HEK293T (cell line): ENCODE results near the gene GINS1.

Experiments
- CTCF ChIA-PET: fragments of 350-600 bp; formaldehyde crosslinking; extraction: SDS; loops from one replicate; lab custom pipeline; 2021; ENCODE audit warnings: antibody characterized with exemption, inconsistent platforms; lab: Yijun Ruan, JAX
- POLR2A ChIA-PET: fragments of 350-600 bp; formaldehyde crosslinking; extraction: SDS; loops from one replicate; lab custom pipeline; 2020; ENCODE audit warnings: antibody characterized with exemption, inconsistent platforms; lab: Yijun Ruan, JAX
- DNase-seq: peaks from one replicate; pipeline ENCODE4 v3.0.0; 2012; ENCODE audit warnings: mixed read lengths; ENCODE audit errors: extremely low spot score
- ARNT ChIP-seq: fragments of 450-650 bp; IDR thresholded peaks from 2 replicates; pipeline ENCODE4 v1.6.1; 2017; ENCODE audit warnings: mild to moderate bottlenecking
- BHLHE40 ChIP-seq: fragments of 450-650 bp; IDR thresholded peaks from 2 replicates; pipeline ENCODE4 v1.6.1; 2016; ENCODE audit warnings: mild to moderate bottlenecking, moderate library complexity, borderline replicate concordance
- CTBP1 ChIP-seq: fragments of 450-650 bp; IDR thresholded peaks from 2 replicates; pipeline ENCODE4 v1.6.1; 2016; ENCODE audit warnings: borderline replicate concordance
- ELF4 ChIP-seq: fragments of 450-650 bp; IDR thresholded peaks from 2 replicates; pipeline ENCODE4 v1.6.1; 2017; ENCODE audit warnings: antibody characterized with exemption
- FOXA1 ChIP-seq: fragments of 450-650 bp; IDR thresholded peaks from 2 replicates; pipeline ENCODE4 v1.6.1; 2016; ENCODE audit warnings: mild to moderate bottlenecking
- FOXK2 ChIP-seq: fragments of 450-650 bp; IDR thresholded peaks from 2 replicates; pipeline ENCODE4 v1.6.1; 2016; ENCODE audit warnings: mild to moderate bottlenecking
- FOXM1 ChIP-seq: fragments of 450-650 bp; IDR thresholded peaks from 2 replicates; pipeline ENCODE4 v1.6.1; 2017; ENCODE audit warnings: mild to moderate bottlenecking, borderline replicate concordance
- HDGF ChIP-seq: fragments of 450-650 bp; IDR thresholded peaks from 2 replicates; pipeline ENCODE4 v1.6.1; 2017; ENCODE audit warnings: antibody characterized with exemption, borderline replicate concordance
- L3MBTL2 ChIP-seq: fragments of 450-650 bp; conservative IDR thresholded peaks from 2 replicates; pipeline ENCODE4 v1.6.1; 2016; ENCODE audit warnings: mild to moderate bottlenecking
- LEF1 ChIP-seq: fragments of 450-650 bp; IDR thresholded peaks from 2 replicates; pipeline ENCODE4 v1.6.1; 2017; ENCODE audit warnings: mild to moderate bottlenecking, borderline replicate concordance
- NFRKB ChIP-seq: fragments of 450-650 bp; IDR thresholded peaks from 2 replicates; pipeline ENCODE4 v1.6.1; 2016; ENCODE audit warnings: mild to moderate bottlenecking, moderate library complexity
- SP1 ChIP-seq: fragments of 450-650 bp; IDR thresholded peaks from 2 replicates; pipeline ENCODE4 v1.6.1; 2017
- SUZ12 ChIP-seq: fragments of 450-650 bp; IDR thresholded peaks from 2 replicates; pipeline ENCODE4 v1.6.1; 2016; ENCODE audit warnings: mild to moderate bottlenecking
- TARDBP ChIP-seq: fragments of 450-650 bp; IDR thresholded peaks from 2 replicates; pipeline ENCODE4 v1.6.1; 2016
- ZNF384 ChIP-seq: fragments of 450-650 bp; IDR thresholded peaks from 2 replicates; pipeline ENCODE4 v1.6.1; 2016
- TF ChIP-seq, protein P1 (sequence below): fragments of 450-650 bp; IDR thresholded peaks from 2 replicates; pipeline ENCODE4 v1.6.1; 2016

Gene GINS1

DNA sequence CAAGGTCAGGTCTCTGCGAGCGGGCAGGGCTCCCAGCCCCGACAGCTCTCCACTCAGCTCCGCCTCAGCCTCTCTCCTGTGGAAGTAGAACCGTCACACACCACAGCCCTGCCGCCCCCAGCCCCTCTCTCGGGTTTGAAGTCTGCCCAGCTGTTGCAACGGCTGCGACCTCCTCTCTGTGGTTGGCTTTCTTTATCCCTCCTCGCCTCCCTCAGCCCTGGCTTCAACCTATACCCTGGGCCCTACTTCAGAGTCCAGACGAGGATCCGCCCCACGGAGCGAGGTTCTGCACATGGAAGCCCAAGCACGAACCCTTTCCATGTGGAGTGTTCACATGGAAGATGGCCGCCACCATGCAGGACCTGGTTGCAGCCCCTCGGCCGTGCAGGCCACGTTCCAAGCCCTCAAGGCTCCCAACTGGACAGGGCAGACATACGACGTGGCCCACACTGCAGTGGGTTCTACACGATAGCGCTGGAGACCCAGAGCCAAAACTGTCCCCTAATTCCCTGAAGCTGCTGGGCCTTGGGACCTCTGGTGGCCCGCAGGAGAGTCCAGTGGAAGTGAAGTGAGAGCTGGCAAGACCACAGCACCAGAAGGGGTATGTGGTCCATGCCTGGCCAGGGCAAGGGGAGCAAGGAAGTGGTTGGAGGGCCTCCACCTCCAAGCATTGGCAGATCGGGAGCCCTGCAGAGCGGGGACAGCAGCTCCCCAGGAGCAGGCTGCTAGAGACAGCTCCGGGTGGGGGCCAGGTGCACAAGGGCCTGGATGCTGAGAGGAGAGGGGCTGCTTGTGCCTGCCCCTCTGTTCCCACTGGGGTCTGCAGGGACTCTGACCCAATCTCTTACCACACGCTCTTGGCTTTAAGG is 69.8 kb downstream of the GINS1 start:
- POLR2A ChIA-PET = no interaction called here
- no peak for TF ChIP-seq BHLHE40
- no peak for TF ChIP-seq HDGF
- TF ChIP-seq, protein P1, sequence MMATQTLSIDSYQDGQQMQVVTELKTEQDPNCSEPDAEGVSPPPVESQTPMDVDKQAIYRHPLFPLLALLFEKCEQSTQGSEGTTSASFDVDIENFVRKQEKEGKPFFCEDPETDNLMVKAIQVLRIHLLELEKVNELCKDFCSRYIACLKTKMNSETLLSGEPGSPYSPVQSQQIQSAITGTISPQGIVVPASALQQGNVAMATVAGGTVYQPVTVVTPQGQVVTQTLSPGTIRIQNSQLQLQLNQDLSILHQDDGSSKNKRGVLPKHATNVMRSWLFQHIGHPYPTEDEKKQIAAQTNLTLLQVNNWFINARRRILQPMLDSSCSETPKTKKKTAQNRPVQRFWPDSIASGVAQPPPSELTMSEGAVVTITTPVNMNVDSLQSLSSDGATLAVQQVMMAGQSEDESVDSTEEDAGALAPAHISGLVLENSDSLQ = no peak
- TF ChIP-seq LEF1 = no peak
- no peak for TF ChIP-seq L3MBTL2
- no peak for TF ChIP-seq CTBP1
- TF ChIP-seq SUZ12 = no peak
- no peak for TF ChIP-seq FOXK2
- TF ChIP-seq TARDBP = no peak
- CTCF ChIA-PET = no interaction called here
- DNase-seq = no peak

- DNase-seq = no peak
- no peak for TF ChIP-seq LEF1
- no peak for TF ChIP-seq SP1
- TF ChIP-seq BHLHE40 = no peak
- no peak for TF ChIP-seq FOXM1
- TF ChIP-seq SUZ12 = no peak
- ChIA-PET CTCF (no interaction called here), POLR2A (no interaction called here)
These were observed 71.6 kb downstream of the GINS1 start for GRCh38 chr20:25478889-25479568.

DNA sequence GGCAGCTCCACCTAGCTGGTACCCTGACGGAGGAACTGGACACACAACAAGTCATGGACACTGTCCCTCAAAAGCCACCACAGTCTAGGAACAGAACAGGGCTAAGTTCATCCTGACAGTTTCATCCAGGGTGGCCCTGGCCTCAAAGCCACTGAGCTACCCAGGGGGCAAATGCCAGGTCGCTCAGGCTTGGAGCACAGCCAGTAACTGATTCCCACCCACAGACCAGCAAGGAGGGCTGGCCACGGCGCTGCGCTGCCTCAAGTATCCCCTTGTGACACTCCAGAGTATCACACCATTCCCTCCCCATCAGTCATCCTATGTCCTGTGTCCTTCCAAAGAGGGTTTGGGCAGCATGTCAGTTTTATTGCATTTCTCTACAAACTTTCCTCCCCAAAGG is 72.2 kb downstream of the GINS1 start:
- ChIA-PET POLR2A (no interaction called here), CTCF (no interaction called here)
- DNase-seq = no peak
- TF ChIP-seq HDGF (no peak), L3MBTL2 (no peak), ELF4 (no peak), ZNF384 (no peak), ARNT (no peak), FOXK2 (no peak), SP1 (no peak), SUZ12 (no peak), CTBP1 (no peak), FOXM1 (no peak), NFRKB (no peak), FOXA1 (no peak), LEF1 (no peak), BHLHE40 (no peak), TARDBP (no peak)
- TF ChIP-seq, protein P1 = no peak

GRCh38 chr20:25480156-25480555 is 72.7 kb downstream of the GINS1 start:
- TF ChIP-seq FOXK2 (no peak), CTBP1 (no peak), L3MBTL2 (no peak), BHLHE40 (no peak), NFRKB (no peak), LEF1 (no peak)
- ChIA-PET POLR2A (no interaction called here), CTCF (no interaction called here)
- DNase-seq = no peak

DNA sequence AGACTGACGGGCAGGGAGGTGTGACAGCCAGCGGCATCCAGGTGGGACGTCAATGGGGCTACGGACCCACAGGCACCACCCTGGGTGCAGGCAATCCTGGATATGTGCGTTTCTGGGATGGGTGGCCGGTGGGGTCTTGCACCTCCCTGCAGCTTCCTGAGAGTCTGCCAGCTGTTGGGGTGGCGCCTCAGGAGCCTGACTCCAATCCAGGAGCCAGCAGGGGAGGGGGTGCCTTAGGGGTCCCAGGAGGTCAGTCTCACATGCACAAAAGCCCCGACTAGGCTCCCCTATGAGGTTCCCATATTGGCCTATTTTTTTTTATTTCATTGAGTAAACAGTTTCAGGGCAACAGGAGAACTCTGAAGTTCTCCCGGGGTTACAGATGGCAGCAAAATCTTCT is 73.3 kb downstream of the GINS1 start:
- ChIA-PET POLR2A (no interaction called here), CTCF (no interaction called here)
- TF ChIP-seq TARDBP = no peak
- TF ChIP-seq FOXK2 = no peak
- no peak for DNase-seq

- TF ChIP-seq ZNF384 = no peak
- TF ChIP-seq, protein P1 = no peak
- ChIA-PET POLR2A (no interaction called here), CTCF (no interaction called here)
- DNase-seq = no peak
These were observed 73.9 kb downstream of the GINS1 start for GRCh38 chr20:25481235-25481917.

- TF ChIP-seq ARNT (no peak), BHLHE40 (no peak), SUZ12 (no peak), ZNF384 (no peak), FOXK2 (no peak), TARDBP (no peak), ELF4 (no peak), CTBP1 (no peak), FOXA1 (no peak), FOXM1 (no peak), HDGF (no peak), L3MBTL2 (no peak), NFRKB (no peak), SP1 (no peak), LEF1 (no peak)
- TF ChIP-seq, protein P1 = no peak
- ChIA-PET CTCF (interaction anchor here (0.6 kb wide), 1 partner anchor 70 kb away, joined by 3 read pairs; no protein-coding TSS in a partner anchor), POLR2A (no interaction called here)
- no peak for DNase-seq
These were observed 74.4 kb downstream of the GINS1 start for GRCh38 chr20:25481918-25482253.
